HG03039 (cell line): ENCODE results near the gene ANAPC15.

ENCODE experiments used
- ATAC-seq: cut with Tn5 transposase; IDR thresholded peaks from one replicate; pipeline ENCODE4 v1.9.1; 2021; ENCODE audit warnings: mild to moderate bottlenecking, moderate library complexity; ENCODE audit not compliant: unreplicated experiment

Gene ANAPC15

GRCh38 chr11:72127923-72128322 is 15.4 kb upstream of the ANAPC15 start:
- no peak for ATAC-seq

DNA sequence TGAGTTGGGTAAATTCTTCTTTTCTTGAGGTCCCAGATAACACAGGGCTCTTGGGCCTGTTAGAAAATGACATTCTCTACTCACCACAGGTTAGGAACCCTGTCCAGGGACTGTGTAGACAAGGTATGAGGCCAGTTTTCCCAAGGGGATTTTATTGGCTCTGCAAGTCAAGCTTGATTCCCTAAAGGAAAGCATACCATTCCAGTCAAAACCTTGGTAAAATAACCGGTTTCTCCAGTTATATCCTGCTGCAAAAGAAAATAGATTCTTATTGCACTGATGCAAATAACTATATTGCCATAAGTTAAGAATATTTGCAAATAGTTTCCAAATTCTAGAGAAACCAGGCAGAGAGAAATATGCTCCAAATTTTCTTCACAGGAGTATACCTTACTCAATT is 13.5 kb upstream of the ANAPC15 start:
- no peak for ATAC-seq

GRCh38 chr11:72124046-72124445 is 11.6 kb upstream of the ANAPC15 start:
- ATAC-seq: no peak

DNA sequence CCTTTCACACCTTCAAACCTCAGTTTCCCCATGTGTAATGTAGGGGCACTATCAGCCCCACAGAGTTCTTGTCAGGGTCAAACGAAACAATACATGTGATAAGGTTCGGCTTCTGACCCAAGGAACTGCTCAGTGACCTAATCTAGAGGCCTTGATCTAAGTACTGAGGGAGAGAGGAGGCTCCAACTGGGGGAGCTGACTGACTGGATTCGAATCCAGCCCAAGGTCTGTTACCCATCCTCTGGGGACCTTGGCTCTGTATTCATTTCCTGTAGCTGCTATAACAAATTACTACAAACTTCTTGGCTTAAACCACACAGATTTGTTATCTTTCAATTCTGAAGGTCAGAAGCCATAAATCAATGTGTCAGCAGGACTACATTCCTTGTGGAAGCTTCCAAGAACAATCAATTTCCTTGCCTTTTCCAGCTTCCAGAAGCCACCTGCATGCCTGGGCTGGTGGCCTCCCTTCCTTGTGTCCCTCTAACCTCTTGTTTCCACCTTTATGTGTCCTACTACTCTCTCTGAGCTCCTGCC is 10.7 kb upstream of the ANAPC15 start:
- no peak for ATAC-seq

GRCh38 chr11:72122607-72123006 is 10.1 kb upstream of the ANAPC15 start:
- no peak for ATAC-seq

DNA sequence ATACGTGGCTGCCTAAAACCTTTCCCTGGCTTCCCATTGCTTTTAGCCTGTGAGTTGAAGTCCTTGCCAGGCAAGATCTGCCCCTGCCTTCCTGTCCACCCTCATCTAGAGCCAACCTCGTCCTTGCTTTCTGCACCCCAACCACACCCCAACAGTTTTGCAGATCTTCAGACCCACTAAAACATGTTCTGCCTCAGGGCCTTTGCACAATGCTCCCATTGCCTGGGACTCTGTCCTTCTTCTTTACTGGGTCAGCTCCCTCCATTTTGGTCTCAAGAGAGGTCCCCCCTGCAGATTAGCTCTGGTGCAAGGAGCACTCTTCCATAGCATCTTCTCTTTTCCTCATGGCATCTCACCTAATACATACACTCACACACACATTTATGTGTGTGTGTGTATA is 8.4 kb upstream of the ANAPC15 start:
- no peak for ATAC-seq

- ATAC-seq: no peak
Observed at GRCh38 chr11:72119198-72119597, 6.7 kb upstream of the ANAPC15 start.

DNA sequence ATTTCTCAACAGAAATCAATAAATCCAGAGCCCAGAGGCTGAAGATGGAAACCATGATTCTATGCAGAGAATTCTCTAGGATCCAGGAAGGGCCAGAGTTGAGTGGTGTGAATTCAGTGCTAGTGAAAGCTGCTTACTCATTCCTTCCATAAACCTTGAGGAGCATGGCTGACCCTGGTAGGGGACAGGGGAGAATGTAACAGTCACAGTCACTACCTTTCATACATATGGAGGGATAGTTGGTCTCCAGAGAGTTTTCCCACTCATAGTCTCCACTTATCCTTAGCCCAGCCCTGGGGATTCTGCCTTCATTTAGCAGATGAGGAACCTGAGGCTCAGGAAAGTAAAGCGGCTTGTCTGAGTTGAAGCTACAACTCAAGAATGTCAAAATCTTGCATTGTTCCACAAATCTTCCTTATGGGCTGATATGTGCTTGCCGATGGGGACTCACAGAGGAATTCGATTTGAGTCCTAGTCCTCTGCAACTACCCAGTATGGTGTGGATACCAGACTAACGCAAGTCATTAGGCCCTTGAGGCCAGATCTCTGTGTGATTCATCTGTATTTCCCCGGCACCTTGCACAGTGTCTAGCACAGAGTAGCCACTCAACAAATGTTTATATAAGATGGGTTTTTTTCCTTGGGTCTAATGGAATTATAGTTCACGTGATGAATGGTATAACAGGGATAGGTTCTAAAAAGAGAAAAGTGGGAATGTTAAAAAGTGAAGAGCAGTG is 3.7 kb upstream of the ANAPC15 start:
- ATAC-seq: no peak

- ATAC-seq: no peak
Observed at GRCh38 chr11:72114570-72114969, 2.1 kb upstream of the ANAPC15 start.

DNA sequence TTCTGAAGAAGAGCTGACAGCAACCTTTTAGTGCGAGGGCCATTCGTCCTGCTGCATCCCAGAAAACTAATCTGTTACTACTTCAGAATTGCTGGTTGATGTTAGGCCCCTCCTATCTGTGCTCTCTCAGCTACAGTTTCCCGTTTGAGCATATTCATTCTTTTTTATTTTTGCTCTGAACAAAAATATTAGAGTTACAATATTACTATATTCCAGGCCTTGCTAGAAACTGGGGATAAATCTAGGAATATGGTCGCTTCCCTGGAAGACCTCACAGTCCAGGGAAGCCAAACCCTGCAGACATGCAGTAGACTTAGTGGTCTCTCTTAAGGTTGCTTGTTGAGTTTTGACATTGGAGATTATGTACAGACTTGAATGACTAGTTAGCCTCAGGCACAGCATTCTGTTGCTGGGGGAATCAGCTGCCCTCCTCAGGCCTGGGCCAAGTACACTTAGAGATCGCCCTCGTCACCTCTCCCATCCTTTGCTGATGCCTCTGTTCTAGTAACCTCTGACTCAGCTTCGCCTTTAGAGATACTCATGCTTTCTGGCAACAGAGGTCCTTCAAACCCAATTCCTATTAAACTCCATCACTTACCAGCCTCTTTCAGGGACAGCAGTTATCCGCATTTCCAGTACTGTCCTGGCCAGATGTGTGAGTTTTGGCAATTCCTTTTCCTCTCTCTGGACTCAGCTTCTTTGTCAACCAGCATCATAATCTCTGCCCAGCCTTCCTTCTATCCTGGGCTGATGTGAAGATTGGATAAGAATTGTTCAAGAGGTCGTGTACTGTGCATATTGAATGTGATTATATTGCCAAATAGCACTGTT is 698 bp upstream of the ANAPC15 start:
- no peak for ATAC-seq

DNA sequence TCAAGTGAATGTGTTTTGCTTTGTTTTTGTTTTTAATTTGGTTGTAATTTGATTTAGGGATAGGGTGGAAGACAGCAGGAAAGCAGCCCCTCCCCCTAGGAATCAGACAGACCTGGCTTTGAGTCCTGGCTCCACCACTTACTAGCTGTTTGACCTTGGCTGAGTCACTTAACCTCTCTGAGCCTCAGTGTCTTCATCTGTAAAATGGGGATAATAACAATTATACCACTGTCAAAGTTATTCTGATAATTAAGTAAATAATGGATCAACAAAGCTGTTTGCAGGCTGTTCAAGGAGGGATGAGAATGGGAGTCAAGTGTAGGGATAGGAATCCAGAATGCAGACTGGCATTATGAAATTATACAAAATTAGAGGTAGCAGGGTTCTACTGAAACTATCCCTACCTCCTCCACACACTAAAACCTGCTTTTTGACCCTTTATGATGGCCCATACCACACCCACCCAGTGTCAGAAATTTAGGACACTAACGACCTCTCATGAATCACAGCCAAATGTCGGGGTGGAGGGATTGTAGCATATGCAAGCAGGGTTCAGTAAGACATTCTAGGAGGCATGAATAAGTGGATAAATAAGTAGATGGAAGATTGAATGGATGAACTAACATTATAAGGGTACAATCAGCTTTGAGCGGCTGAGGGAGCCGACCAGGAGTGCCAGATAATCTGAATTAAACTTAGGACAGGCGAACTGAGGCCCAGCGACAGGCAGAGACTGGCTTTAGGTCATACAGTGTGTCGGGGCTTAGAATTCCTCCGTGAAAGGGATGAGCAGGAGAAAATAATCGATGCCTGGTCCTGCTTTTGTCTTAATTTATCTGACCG is 974 bp downstream of the ANAPC15 start:
- ATAC-seq: no peak

- ATAC-seq: no peak
Observed at GRCh38 chr11:72105888-72106287, 6.6 kb downstream of the ANAPC15 start, which contains the start of gene TOMT. TOMT (plus strand) TSS chr11:72105924; CDS start chr11:72105952, 28 bp downstream.

DNA sequence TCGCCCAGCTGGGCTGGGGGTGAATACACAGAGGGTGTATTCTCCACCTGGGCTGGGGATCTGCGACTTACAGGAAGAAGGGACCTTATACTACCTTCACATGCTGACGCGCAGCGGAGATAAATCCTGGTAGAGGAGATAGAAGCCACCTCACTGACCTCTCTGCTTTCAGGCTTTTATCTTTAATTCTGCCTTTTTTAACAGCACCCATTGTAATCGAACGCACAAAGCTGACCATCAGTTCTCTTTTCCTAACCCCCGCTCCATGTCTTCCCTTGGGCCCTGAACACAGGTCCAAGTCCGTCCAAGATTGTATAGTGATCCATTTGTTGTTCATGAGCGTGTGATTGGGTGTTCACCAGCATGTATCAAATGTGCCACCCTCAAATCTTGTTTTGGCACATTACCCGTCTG is 8.7 kb downstream of the ANAPC15 start:
- no peak for ATAC-seq

GRCh38 chr11:72102946-72103753 is 9.3 kb downstream of the ANAPC15 start, which contains the start of gene LAMTOR1:
LAMTOR1 (minus strand) TSS chr11:72103297; CDS start chr11:72103224, 73 bp downstream.
- ATAC-seq: peak; percentile 84

DNA sequence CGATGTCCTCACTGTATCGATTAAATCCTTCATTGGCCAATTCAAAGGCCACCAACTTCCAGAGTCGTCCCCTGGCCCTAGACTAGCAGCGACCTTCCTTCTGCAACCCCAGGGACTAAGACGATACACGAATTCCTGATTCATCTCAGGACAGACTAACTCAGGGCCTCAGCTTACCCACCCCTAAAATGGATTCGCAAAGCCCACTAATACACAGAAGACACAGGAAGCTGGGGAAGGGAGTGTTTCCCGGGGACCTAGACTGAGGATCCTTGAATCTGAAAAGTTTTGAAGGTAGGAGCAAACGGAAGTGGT is 9.9 kb downstream of the ANAPC15 start:
- ATAC-seq: peak; percentile 8

GRCh38 chr11:72102162-72102561 is 10.3 kb downstream of the ANAPC15 start:
- ATAC-seq: no peak

DNA sequence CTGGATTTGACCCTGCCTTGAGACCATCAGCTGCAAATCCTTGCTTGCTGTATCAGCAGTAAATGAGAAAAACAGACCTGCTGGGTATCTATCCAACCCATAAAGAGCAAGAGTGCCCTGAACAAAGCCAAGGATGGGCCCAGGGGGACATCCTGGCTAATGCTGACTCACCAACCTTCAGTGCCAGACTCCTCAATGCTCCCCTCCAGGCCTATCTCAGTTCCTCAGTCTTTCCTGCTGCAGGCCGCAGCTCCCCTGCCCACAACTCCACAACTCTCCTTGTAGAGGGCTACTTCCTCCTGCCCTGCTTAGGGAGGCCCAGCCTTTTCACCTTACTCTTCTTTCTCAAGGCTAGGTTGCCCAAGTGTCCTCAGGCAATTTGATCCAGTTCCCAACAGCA is 12.0 kb downstream of the ANAPC15 start:
- ATAC-seq: no peak

DNA sequence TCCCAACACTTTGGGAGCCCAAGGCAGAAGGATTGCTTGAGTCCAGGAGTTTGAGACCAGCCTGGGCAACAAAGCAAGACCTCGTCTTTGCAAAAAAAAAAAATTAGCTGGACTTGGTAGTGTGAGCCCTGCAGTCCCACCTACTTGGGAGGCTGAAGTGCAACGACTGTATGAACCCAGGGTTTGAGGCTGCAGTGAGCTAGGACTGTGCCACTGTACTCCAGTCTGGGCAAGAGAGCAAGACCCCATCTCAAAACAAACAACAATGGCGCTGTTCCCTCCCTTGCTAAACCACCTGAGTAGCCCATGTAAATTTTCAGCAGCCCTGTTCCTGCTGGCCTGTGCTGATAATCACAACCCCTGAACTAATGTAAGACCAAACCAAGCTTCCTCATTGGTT is 12.5 kb downstream of the ANAPC15 start:
- no peak for ATAC-seq

DNA sequence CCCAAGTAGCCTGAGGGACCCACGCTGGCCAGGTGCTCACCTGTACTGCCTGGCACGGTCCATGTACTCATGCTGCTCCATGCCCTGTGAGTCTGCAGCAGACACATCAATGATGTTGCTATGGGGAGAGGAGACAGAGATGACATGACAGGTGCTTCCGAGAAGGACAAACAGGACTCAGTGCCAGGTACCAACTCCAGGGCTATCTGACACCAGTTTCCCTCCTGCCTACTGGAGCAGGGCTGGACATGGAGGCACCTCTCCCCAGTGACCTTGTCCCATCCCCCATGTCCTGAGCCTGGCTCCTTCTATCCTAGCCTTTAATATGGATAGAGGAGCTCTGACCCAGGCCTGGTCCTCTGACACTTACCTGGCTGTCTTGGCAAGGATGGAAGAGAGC is 13.8 kb downstream of the ANAPC15 start:
- ATAC-seq: no peak

DNA sequence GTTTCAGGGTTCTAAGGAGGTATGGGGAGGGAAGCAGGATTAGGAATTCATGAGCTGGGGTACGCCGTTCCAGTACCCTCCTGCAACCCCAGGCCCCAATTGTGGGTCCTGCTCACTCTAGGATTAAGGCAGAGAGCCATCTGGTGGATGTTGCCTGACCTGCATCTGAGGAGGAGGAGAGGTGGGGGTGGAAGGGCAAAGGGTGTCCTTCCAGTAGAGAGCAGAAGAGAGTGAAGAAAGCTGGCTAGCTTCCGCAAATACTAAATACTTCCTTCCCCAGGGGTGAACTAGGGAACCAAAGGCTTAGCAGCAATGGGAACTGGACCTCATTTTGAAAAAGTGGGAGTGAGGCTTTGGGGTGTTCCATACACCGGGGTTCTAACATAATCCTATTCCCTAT is 21.2 kb downstream of the ANAPC15 start:
- ATAC-seq: peak; percentile 58
